ENCODE measurements around the gene TMEM259. TPM values are rescaled to one million over a fixed set of nuclear protein-coding genes. Genes with fewer than 3 reads are reported as not detected.

TMEM259 gene
- total and polyA plus RNA-seq, 9 of the 15 experiments (the other 6 are each of a cell fraction or from before 2014, with no cell fraction given), result 0.52 to 231 (median 63.6) TPM

DNA sequence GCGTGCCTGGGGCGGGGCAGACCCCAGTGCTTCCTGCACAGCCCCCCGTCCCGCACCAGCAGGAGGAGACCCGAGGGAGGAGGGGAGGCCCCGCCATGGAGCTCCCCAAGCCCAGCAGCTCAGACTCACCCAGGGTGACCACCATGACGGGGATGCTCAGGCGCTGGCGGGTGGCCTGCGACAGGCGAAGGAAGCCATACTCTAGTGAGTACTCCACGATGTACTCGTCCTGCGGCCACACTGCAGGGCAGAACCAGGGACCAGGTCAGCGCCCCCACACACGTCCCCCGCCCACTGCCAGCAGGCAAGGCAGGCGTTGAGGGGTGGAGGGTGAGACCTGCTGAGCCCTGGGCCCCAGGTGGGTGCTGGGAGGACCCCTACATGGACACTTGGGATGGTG is 8.6 kb downstream of the TMEM259 start (continued):
- TF ChIP-seq YBX1 (IDR thresholded peaks at IDR 0.05), result no peak
- no peak for TF ChIP-seq IRF9 (tag; IDR thresholded peaks at IDR 0.05)
- TF ChIP-seq ZNF668 (CRISPR knock-in tag; IDR thresholded peaks at IDR 0.05), result no peak
- TF ChIP-seq ZNF263 (CRISPR knock-in tag; IDR thresholded peaks at IDR 0.05; ENCODE audit: borderline replicate concordance), result no peak

- Histone ChIP-seq H3K9me1 (ENCODE audit: control insufficient read depth, insufficient read depth, low read length) (peaks cover 3% of the 10 kb centered on the region), H3K79me2 (ENCODE audit: control insufficient read depth, insufficient read depth, low read length) (peaks cover 38% of the 10 kb centered on the region), H3K9me3 (replicated peaks; ENCODE audit: control insufficient read depth, insufficient read depth, low read depth, low read length) (no peaks in the 10 kb centered on the region), H4K20me1 (replicated peaks; ENCODE audit: control insufficient read depth, insufficient read depth, low read length) (peaks cover 16% of the 10 kb centered on the region), H3K27ac (ENCODE audit: extremely low read depth, low read depth, low read length) (no peak overlapping the region), H3K27me3 (ENCODE audit: control insufficient read depth in 2 of 2, insufficient read depth in 2 of 2, low read length in 2 of 2) (no peaks in the 10 kb centered on the region), H2AFZ (ENCODE audit: low read depth, low read length) (no peak overlapping the region), H3K4me2 (ENCODE audit: insufficient read depth, low read length) (no peak overlapping the region), H3K9ac (ENCODE audit: insufficient read depth in 1 of 2, low read depth in 2 of 2, low read length in 2 of 2) (no peak overlapping the region), H3K36me3 (ENCODE audit: control insufficient read depth, insufficient read depth, low read length) (peaks cover 77% of the 10 kb centered on the region; the same call in 2 of the 3 replicates), H3K4me3 (no peak overlapping the region), H3K4me1 (replicated peaks in 1 of 2; ENCODE audit: control insufficient read depth in 2 of 2, insufficient read depth in 2 of 2, low read length in 2 of 2) (peaks cover 3 to 88% of the 10 kb centered on the region in 2 experiments)
- in situ Hi-C loops (cut with MboI) (no loop called here), intact Hi-C loops (cut with micrococcal nuclease) (no loop called here)
- FAIRE-seq, result no peak
- WGBS (ENCODE audit: insufficient coverage, low coverage, missing lambda C conversion rate), result over 99% methylated on average over 21 of the region's 36 CpGs
- ChIA-PET POLR2A (no interaction called here), CTCF (ENCODE audit: low intra/inter-chr PET ratio) (no interaction called here)
- BruUV-seq (replicated peaks), result no TSS peak
- DNase-seq (ENCODE audit: extremely low read depth in 1 of 4, low spot score in 3 of 4), result no peak
- no peak for ATAC-seq
- TF ChIP-seq SMARCA4 (IDR thresholded peaks at IDR 0.05) (no peak), CBX8 (IDR thresholded peaks at IDR 0.05; ENCODE audit: borderline replicate concordance, extremely low read depth, low read depth, low read length, poor library complexity, severe bottlenecking) (no peak), ZBTB17 (CRISPR knock-in tag; IDR thresholded peaks at IDR 0.05) (no peak), CBFA2T3 (IDR thresholded peaks at IDR 0.05) (no peak), SMAD3 (CRISPR knock-in tag; conservative IDR thresholded peaks at IDR 0.05) (no peak), CEBPG (CRISPR knock-in tag; IDR thresholded peaks at IDR 0.05) (no peak), CEBPG (tag; conservative IDR thresholded peaks at IDR 0.05 in 1 of 2, IDR thresholded peaks at IDR 0.05 in 1 of 2) (no peak), KLF6 (CRISPR knock-in tag; IDR thresholded peaks at IDR 0.05; ENCODE audit: borderline replicate concordance) (no peak), TAL1 (IDR thresholded peaks at IDR 0.05) (no peak), POLR2G (IDR thresholded peaks at IDR 0.05; ENCODE audit: low read depth, low read length) (peak; percentile 18), RHOXF2B (CRISPR knock-in tag; conservative IDR thresholded peaks at IDR 0.05) (no peak)
- TF ChIP-seq, protein P1, sequence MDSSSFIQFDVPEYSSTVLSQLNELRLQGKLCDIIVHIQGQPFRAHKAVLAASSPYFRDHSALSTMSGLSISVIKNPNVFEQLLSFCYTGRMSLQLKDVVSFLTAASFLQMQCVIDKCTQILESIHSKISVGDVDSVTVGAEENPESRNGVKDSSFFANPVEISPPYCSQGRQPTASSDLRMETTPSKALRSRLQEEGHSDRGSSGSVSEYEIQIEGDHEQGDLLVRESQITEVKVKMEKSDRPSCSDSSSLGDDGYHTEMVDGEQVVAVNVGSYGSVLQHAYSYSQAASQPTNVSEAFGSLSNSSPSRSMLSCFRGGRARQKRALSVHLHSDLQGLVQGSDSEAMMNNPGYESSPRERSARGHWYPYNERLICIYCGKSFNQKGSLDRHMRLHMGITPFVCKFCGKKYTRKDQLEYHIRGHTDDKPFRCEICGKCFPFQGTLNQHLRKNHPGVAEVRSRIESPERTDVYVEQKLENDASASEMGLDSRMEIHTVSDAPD (CRISPR knock-in tag; IDR thresholded peaks at IDR 0.05), result no peak
- TF ChIP-seq, protein P2, sequence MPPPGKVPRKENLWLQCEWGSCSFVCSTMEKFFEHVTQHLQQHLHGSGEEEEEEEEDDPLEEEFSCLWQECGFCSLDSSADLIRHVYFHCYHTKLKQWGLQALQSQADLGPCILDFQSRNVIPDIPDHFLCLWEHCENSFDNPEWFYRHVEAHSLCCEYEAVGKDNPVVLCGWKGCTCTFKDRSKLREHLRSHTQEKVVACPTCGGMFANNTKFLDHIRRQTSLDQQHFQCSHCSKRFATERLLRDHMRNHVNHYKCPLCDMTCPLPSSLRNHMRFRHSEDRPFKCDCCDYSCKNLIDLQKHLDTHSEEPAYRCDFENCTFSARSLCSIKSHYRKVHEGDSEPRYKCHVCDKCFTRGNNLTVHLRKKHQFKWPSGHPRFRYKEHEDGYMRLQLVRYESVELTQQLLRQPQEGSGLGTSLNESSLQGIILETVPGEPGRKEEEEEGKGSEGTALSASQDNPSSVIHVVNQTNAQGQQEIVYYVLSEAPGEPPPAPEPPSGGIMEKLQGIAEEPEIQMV (tag; conservative IDR thresholded peaks at IDR 0.05; ENCODE audit: low read depth), result no peak
Measured at GRCh38 chr19:1011831-1012333, 9.0 kb downstream of the TMEM259 start.
